DND-41 (cell line): ENCODE measurements around the gene RASSF7.
A peak's percentile ranks its signal among the peaks of the same experiment; 100 is the strongest.

ENCODE experiments used
- ATAC-seq: fragments of 200-7000 bp; cut with Tn5 transposase; 3 replicates; pipeline ENCODE4 v1.9.1; 2021; ENCODE audit warnings: low read depth; ENCODE audit not compliant: insufficient read depth
- DNase-seq: peaks from one replicate; pipeline ENCODE4 v3.0.0-alpha.2; 2020
- H2AFZ ChIP-seq: 2 replicates; pipeline ENCODE4 v1.6.0; 2012; ENCODE audit warnings: low read depth, low read length
- H3K27ac ChIP-seq: 2 replicates; pipeline ENCODE4 v1.5.1; 2012; ENCODE audit warnings: low read length, inconsistent platforms
- H3K27me3 ChIP-seq: fragments of 200-600 bp; sonication (generic); 2 replicates; pipeline ENCODE4 v1.6.0; 2012; ENCODE audit warnings: low read length, mild to moderate bottlenecking, inconsistent platforms; ENCODE audit not compliant: insufficient read depth, poor library complexity
- H3K36me3 ChIP-seq: 2 replicates; pipeline ENCODE4 v1.5.1; 2012; ENCODE audit warnings: low read length, inconsistent platforms; ENCODE audit not compliant: insufficient read depth
- H3K4me1 ChIP-seq: 2 replicates; pipeline ENCODE4 v1.5.1; 2012; ENCODE audit warnings: mild to moderate bottlenecking, low read length; ENCODE audit not compliant: insufficient read depth
- H3K4me2 ChIP-seq: 2 replicates; pipeline ENCODE4 v1.6.0; 2012; ENCODE audit warnings: mild to moderate bottlenecking, moderate library complexity, low read length, inconsistent platforms; ENCODE audit not compliant: insufficient read depth
- H3K4me3 ChIP-seq, 2 experiments: fragments of 200-600 bp in 1 of 2; shearing (Covaris generic) in 1 of 2; 2 replicates each; pipeline ENCODE4 v1.5.1; 2012 to 2016; ENCODE audit warnings: inconsistent platforms in 2 of 2, low read length in 2 of 2, mild to moderate bottlenecking in 2 of 2, low read depth in 1 of 2, moderate library complexity in 1 of 2
- H3K79me2 ChIP-seq: 2 replicates; pipeline ENCODE4 v1.6.0; 2012; ENCODE audit warnings: low read length, inconsistent platforms; ENCODE audit not compliant: insufficient read depth
- H3K9ac ChIP-seq: 2 replicates; pipeline ENCODE4 v1.6.0; 2012; ENCODE audit warnings: low read depth, mild to moderate bottlenecking, inconsistent platforms, low read length, moderate library complexity
- H3K9me3 ChIP-seq: 2 replicates; pipeline ENCODE4 v1.5.1; 2012; ENCODE audit warnings: low read length, moderate library complexity, mild to moderate bottlenecking, inconsistent platforms; ENCODE audit not compliant: insufficient read depth, severe bottlenecking
- H4K20me1 ChIP-seq: 2 replicates; pipeline ENCODE4 v1.6.0; 2012; ENCODE audit warnings: low read length; ENCODE audit not compliant: insufficient read depth
- CTCF ChIP-seq: IDR thresholded peaks from 2 replicates; pipeline ENCODE4 v1.5.1; 2012; ENCODE audit warnings: borderline replicate concordance, low read length, moderate library complexity, mild to moderate bottlenecking; ENCODE audit not compliant: poor library complexity, severe bottlenecking; ENCODE audit errors: extremely low read depth
- EZH2 ChIP-seq: IDR thresholded peaks from 3 replicates; pipeline ENCODE4 v1.6.1; 2012; ENCODE audit warnings: borderline replicate concordance, low read depth, mild to moderate bottlenecking, moderate library complexity, low read length, inconsistent platforms; ENCODE audit not compliant: severe bottlenecking

The RASSF7 gene

GRCh38 chr11:593347-593746 is 32.6 kb downstream of the RASSF7 start:
- Histone ChIP-seq H3K9me3 (no peaks in the 10 kb centered on the region), H3K27ac (no peak overlapping the region), H3K4me2 (no peak overlapping the region), H3K79me2 (peaks cover 59% of the 10 kb centered on the region), H3K27me3 (no peaks in the 10 kb centered on the region), H3K36me3 (peaks cover 98% of the 10 kb centered on the region), H4K20me1 (peaks cover 60% of the 10 kb centered on the region), H3K9ac (no peak overlapping the region), H2AFZ (no peak overlapping the region), H3K4me3 (no peak overlapping the region), H3K4me1 (no peaks in the 10 kb centered on the region)
- no peak for TF ChIP-seq CTCF
- TF ChIP-seq EZH2, result no peak
- ATAC-seq (no peak), DNase-seq (no peak)

- no peak overlapping the region for H3K4me3 ChIP-seq
- H3K27ac ChIP-seq, result no peak overlapping the region
- no peaks in the 10 kb centered on the region for H3K9me3 ChIP-seq
- peaks cover 51% of the 10 kb centered on the region for H4K20me1 ChIP-seq
- no peak for ATAC-seq
- DNase-seq, result no peak
- H3K79me2 ChIP-seq, result peaks cover 43% of the 10 kb centered on the region
- H3K27me3 ChIP-seq, result no peaks in the 10 kb centered on the region
- peaks cover 96% of the 10 kb centered on the region for H3K36me3 ChIP-seq
- TF ChIP-seq EZH2 (no peak), CTCF (no peak)
- H3K4me2 ChIP-seq, result no peak overlapping the region
- no peaks in the 10 kb centered on the region for H3K4me1 ChIP-seq
- H3K9ac ChIP-seq, result no peak overlapping the region
- H2AFZ ChIP-seq, result no peak overlapping the region
These were observed 34.6 kb downstream of the RASSF7 start for GRCh38 chr11:595400-595799.

- TF ChIP-seq EZH2 (no peak), CTCF (no peak)
- no peaks in the 10 kb centered on the region for H3K4me1 ChIP-seq
- H3K4me2 ChIP-seq, result no peak overlapping the region
- no peak overlapping the region for H3K9ac ChIP-seq
- DNase-seq (no peak), ATAC-seq (no peak)
- no peak overlapping the region for H2AFZ ChIP-seq
- H4K20me1 ChIP-seq, result peaks cover 51% of the 10 kb centered on the region
- H3K27me3 ChIP-seq, result no peaks in the 10 kb centered on the region
- H3K27ac ChIP-seq, result no peak overlapping the region
- H3K36me3 ChIP-seq, result peaks cover 93% of the 10 kb centered on the region
- H3K9me3 ChIP-seq, result no peaks in the 10 kb centered on the region
- H3K4me3 ChIP-seq, result no peak overlapping the region
- H3K79me2 ChIP-seq, result peaks cover 43% of the 10 kb centered on the region
These were observed 35.6 kb downstream of the RASSF7 start for GRCh38 chr11:596374-596773.

GRCh38 chr11:597166-597725 is 36.5 kb downstream of the RASSF7 start:
- Histone ChIP-seq H3K27ac (no peak overlapping the region), H3K4me1 (no peaks in the 10 kb centered on the region), H3K36me3 (peaks cover 95% of the 10 kb centered on the region), H2AFZ (no peak overlapping the region), H3K4me2 (no peak overlapping the region), H3K9me3 (no peaks in the 10 kb centered on the region), H3K79me2 (peaks cover 44% of the 10 kb centered on the region), H3K4me3 (no peak overlapping the region), H4K20me1 (peaks cover 56% of the 10 kb centered on the region), H3K27me3 (no peaks in the 10 kb centered on the region), H3K9ac (no peak overlapping the region)
- ATAC-seq, result 0 out of 3 replicates have a peak, but pooled peaks have one; percentile 46
- DNase-seq, result no peak
- TF ChIP-seq EZH2 (no peak), CTCF (peak; percentile 44)
